GM19324 (cell line): ENCODE data around the gene FAM168A.
"Not testable (repeated sequence)": the region's sequence is repeated elsewhere in the genome, so short reads cannot be mapped to it uniquely, and the experiment has no call there.

ENCODE experiments used
- ATAC-seq: cut with Tn5 transposase; IDR thresholded peaks from one replicate; pipeline ENCODE4 v1.9.1; 2021; ENCODE audit warnings: mild to moderate bottlenecking, moderate library complexity; ENCODE audit not compliant: unreplicated experiment, low FRiP score

Gene FAM168A

GRCh38 chr11:73477518-73477917, 120.4 kb downstream of the FAM168A start:
- ATAC-seq, result no peak

- no peak for ATAC-seq
These were observed 122.3 kb downstream of the FAM168A start for GRCh38 chr11:73475549-73476095.

- ATAC-seq, result no peak
These were observed 124.7 kb downstream of the FAM168A start for GRCh38 chr11:73473252-73473651.

- ATAC-seq, result not testable (repeated sequence)
These were observed 127.8 kb downstream of the FAM168A start for GRCh38 chr11:73470036-73470612.

GRCh38 chr11:73469401-73469800, 128.5 kb downstream of the FAM168A start:
- no peak for ATAC-seq

GRCh38 chr11:73468590-73469161, 129.2 kb downstream of the FAM168A start:
- no peak for ATAC-seq

- no peak for ATAC-seq
These were observed 130.4 kb downstream of the FAM168A start for GRCh38 chr11:73467505-73467904.

- no peak for ATAC-seq
These were observed 131.3 kb downstream of the FAM168A start for GRCh38 chr11:73466643-73467042.

- ATAC-seq, result no peak
These were observed 132.0 kb downstream of the FAM168A start for GRCh38 chr11:73465871-73466270.

- ATAC-seq, result no peak
These were observed 132.8 kb downstream of the FAM168A start for GRCh38 chr11:73465023-73465675.

- no peak for ATAC-seq
These were observed 133.6 kb downstream of the FAM168A start for GRCh38 chr11:73464347-73464746.

GRCh38 chr11:73463359-73463758, 134.6 kb downstream of the FAM168A start:
- ATAC-seq, result no peak

- ATAC-seq, result no peak
These were observed 135.9 kb downstream of the FAM168A start for GRCh38 chr11:73461964-73462363.

GRCh38 chr11:73461335-73461840, 136.5 kb downstream of the FAM168A start:
- no peak for ATAC-seq

- ATAC-seq, result no peak
These were observed 139.7 kb downstream of the FAM168A start for GRCh38 chr11:73458201-73458600.

GRCh38 chr11:73454987-73455386, 142.9 kb downstream of the FAM168A start:
- ATAC-seq, result no peak

- ATAC-seq, result no peak
These were observed 144.3 kb downstream of the FAM168A start for GRCh38 chr11:73453562-73453961.

- no peak for ATAC-seq
These were observed 145.2 kb downstream of the FAM168A start for GRCh38 chr11:73452726-73453125.

GRCh38 chr11:73451896-73452295, 146.0 kb downstream of the FAM168A start:
- no peak for ATAC-seq

- no peak for ATAC-seq
These were observed 151.1 kb downstream of the FAM168A start for GRCh38 chr11:73446766-73447165.

- no peak for ATAC-seq
These were observed 151.9 kb downstream of the FAM168A start for GRCh38 chr11:73445980-73446379.
